Activated CD4-positive, CD25-positive, alpha-beta regulatory T cell treated with anti-CD3 and anti-CD28 coated beads, Interleukin-2, amount 50 U/mL, for 16 hours (primary cell): ENCODE results near the gene OPRL1.

Experiments
- DNase-seq: peaks from one replicate; pipeline ENCODE4 v3.0.0-alpha.2; 2020; ENCODE audit warnings: low read depth, low spot score

Gene OPRL1

DNA sequence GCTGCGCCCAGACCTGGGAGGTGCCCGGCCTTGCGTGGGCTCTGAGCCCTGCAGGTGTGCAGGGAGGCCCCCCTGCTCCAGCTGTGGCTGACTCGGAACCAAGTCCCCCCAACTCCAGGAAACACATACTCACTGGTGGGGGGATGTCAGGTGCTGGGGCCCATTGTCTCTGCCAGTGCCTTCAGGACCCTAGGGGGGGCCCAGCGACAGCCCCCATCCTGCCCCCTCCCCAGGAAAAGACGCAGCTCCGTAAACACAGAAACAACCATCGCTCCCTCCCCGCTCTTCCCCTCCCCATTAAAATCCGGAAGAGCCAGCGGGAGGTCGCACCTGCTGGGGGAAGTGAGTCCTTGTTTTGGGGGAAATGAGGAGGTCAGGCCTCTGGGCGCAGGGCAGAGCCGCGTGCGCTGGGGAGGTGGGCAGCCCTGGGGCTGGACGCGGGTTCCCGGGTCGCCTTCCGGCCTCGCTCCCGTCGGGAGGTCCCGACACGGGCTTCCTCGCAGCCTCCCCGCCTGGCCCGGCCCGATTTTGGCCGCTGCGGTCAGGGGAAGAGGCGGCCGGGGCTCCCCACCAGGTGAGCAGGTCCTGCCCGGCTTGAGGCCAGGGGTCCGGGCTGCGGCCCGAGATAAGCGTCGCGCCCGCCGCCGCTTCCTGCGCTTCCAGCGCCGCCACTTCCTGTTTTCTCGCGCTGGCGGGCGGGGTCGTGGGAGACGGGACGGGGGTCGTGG lies 37.7 kb upstream of the OPRL1 start:
- no peak for DNase-seq

DNA sequence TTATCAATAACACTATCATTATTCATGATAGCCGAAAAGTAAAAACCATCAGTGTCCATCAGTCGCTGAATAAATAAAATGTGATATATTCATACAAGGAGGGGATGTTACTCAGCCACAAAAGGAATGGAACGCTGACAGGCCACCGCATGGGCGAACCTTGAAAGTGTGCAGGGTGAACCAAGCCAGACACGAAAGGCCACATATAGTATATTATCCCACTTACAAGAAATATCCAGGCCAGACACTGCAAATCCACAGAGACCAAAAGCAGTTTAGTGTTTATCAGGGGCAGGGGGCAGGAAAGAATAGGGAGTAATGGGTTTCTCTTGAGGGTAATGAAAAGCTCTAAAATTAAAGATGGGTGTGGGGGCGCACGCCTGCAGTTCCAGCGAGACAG lies 36.1 kb upstream of the OPRL1 start:
- no peak for DNase-seq

DNA sequence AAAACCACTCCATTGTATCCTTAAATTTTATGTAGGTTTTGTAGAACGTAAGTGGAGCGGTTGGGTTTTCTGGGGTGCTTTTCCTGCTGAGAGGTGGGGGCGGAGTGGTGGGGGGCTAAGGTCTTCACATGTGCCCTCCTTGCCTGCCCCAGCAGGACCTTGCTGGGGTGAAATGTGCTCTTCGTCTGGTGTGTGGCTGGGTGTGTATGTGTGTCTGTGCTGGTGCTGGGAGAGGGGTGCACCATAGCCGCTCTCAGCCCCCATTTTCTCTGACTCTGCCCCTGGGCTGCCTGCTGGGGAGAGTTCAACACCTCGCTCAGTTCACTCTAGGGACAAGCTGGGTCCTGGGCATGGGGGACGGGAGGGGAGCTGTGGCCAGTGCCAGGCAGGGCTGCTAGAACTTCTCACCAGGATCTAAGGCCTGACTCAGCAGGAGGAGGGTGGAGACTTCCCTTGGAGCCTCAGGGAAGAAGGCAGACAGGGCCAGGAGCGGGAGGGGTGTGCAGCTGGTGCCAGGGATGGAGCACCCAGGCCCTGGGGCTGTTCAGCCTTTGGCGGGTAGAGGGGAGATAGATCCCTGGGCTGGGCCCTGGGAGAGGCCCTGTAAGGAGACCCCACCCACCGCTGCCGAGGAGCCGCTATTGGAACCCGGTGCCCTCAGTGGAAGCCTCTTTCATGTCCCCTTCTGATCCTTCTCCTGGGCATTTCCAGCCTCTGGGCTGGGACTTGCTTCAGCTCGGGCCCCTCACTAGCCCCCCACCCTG lies 35.2 kb upstream of the OPRL1 start:
- DNase-seq: no peak

DNA sequence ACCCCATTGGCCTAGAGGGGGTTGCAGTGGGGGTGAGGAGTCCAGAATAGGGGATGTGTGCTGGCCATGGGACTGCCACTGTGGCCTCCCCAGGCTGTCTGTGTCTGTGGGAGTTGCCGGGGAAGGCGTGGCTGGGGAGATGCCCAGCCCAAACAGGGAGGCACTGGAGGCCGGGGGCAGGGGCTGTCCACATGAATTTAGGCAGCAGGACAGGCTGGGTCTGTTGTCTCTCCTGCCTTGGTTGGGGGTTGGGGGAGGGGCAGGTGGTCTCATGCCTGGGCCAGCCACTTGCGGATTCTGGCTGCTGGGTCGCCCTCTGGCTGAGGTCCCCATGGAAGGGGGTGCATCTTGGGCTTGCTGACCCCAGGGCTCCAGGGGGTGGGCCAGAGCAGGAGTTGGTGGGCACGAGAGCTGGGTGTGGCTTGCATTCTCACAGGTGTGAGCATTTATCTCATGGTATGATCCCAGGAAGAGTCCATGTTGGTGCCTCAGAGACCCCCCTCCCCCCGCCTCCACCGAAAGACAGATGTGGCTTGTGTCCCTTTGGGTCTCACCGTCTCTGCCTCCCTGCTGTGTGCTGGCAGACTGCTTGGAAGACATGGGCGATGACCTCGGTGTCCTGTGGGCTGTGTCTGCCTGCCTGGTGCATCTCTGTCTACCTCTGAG lies 34.4 kb upstream of the OPRL1 start:
- no peak for DNase-seq

DNA sequence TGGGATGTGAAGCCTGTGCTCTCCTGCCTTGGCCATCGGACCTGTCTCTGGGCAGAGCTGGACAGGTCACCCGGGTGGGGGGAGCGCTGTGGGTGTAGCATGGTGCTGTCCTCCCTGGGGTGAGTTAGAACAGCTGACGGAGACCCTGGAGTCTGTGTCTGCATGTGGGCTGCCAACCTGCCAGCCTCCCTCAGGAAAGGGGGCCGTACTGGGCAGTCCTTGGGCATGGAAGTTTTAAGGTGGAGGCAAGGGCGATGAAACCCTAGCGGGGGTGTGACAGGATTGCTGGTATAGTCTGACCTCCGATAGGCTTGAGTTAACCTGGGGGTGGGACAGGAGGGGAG lies 32.9 kb upstream of the OPRL1 start:
- no peak for DNase-seq

DNA sequence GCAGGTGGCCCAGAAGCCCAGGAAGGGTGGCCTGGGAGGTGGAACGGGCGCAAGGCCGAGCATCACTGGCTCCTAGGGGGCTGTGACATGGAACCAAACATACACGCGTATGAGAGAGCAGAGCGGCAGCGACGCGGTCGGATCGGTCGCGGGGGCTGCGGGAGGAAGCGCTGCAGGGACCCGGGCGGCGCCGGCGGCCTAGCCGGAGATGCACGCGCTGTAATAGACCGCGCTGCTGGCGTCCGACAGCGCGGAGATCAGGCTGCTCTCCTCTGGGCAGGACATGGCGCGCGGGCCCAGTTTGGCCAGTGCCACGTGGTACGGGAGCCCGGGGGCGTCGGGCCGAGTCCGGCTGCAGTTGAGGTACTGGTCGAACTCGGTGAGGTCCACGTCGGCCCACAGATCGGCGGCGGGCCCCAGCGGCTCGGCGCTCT lies 31.9 kb upstream of the OPRL1 start:
- DNase-seq: no peak

DNA sequence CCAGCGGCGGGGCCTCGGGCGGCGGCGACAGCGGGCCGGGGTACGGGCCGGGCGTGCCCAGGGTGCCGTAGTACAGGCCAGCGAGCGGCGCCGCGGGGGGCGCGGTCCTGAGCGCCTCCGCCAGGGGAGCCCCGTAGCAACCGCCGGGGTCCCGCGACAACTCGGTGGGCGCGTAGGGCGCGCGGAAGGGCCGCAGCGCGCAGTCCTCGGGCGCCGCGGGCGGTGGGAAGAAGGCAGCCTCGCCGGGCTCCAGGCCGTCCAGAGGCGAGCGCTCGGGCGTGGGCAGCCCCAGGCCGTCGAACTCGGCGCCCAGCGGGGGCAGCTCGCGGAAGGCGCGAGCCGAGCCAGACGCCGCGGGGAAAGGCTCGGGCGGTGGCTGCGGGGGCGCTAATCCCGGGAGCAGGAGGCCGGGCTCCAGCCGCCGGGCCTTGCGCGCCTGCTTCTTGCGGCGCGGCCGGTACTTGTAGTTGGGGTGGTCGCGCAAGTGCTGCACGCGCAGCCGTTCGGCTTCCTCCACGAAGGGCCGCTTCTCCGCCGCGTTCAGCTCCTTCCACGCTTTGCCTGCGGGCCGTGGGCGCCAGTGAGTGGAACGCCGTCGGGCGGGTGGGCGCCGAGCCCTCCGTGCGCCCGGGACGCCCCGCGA lies 31.4 kb upstream of the OPRL1 start:
- no peak for DNase-seq

DNA sequence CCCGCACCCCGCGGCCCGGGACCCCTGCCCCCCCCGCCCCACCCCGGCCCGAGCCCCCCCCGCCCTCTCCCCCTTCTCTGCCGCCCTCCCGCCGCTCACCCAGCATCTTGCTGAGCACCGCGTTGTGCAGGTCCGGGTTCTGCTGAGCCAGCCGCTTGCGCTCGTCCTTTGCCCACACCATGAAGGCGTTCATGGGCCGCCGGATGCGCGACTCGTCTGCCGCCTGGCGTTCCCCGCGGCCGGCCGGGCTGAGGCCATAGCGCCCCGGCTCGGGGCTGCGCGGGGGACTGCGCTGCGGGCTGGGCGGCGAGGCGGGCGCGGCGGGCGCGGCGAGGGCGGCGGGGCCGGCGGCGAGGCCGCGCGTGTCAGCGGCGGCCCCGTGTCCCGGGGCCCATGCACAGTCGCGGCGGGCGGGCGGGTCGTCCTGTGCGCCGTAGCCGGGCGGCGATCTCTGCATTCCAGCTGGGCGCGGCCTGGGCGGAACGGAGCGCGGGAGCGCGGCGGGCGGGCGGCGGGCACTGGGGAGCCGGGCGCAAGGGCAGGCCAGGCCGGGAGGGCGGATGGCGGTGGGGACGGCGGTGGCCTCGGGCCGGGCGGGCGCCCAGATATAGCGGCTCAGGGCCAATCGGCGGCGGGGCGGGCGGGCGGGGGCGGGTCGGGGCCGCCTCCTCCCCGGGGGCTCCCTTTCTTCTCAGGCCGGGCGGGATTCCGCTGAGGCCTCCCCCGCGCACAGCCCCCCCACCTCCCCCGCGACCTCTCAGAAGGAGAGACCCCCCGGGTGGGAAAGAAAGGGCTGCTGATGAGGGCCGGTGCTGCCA lies 30.6 kb upstream of the OPRL1 start, which contains the start of gene SOX18:
Gene SOX18, minus strand, starts transcription at position 580 of the 818 bp plus-strand sequence. Its CDS starts 123 bp downstream, at position 457.
- no peak for DNase-seq

DNA sequence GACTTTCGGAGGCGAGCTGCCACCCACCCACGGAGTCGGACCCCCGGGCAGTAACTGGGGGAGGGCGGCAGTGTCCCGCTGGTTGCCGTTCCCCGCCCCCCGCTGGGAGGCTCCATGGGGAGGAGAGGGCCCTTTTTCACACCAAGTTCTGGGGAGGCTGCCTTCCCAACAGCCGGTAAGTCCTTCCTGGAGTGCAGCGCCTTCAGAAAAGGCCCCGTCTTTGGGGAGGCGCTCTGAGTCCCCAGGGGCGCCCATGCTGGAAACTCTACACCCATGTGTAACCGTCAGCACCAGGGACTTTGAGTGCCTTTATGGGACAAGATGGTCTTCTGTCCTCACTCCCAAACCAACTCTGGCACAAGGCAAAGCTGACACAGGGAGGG lies 30.0 kb upstream of the OPRL1 start:
- DNase-seq: no peak

DNA sequence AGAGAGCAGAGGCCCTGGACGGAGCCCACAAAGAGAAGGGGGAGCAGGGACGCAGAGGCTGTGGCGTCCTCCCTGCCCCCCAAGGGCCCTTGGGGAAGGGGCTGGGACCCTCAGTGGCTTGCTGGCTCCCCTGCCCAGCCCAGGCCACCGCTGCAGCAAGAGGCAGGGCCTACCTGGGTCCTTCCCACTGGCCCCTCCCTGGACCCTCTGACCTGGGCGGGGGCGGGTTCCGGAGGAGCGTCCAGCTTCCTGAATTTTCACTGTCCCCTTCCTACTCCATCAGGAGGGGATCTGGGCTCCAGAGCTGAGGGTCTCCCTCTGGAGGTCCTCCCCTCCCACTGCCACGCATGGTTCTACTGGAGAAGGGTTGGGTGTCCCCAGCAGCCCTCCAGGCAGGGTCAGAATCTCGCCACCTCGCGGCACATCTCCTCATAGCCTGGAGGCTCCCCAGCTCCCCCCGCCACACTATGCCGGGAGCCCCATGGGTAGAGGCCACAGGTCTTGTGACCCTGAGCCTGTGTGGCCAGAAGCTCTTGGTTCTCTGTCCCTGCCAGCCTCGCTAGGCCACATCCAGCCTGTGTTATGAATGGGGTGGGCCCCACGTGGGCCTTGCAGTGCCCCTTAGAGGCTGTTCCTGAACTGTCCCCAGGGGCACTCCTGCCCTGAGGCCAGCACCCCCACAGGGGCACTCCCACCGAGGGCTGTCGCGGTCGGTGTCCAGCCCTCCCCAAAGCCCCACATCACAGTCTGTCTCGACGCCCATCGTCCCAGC lies 29.4 kb upstream of the OPRL1 start:
- DNase-seq: no peak

DNA sequence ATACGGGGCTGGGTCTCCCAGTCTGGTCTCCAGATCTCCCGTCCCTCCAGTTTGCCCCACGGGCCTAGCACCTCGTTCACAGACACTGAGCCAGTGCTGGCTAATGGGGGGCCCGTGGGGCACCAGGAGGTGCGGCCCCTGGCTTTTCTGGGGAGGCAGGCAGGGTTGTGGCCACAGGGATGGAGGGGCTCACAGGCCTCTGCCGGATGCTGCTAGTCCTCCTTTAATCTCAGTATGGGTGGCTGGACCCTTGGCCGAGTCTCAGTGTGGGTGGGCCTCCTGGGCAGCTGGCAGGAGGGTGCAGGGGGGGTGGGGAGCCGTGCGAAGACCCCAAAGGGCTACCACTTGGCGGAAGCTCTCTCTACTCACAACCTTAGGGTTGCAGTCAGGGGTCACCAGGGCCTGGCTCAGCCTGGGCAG lies 28.8 kb upstream of the OPRL1 start:
- no peak for DNase-seq

DNA sequence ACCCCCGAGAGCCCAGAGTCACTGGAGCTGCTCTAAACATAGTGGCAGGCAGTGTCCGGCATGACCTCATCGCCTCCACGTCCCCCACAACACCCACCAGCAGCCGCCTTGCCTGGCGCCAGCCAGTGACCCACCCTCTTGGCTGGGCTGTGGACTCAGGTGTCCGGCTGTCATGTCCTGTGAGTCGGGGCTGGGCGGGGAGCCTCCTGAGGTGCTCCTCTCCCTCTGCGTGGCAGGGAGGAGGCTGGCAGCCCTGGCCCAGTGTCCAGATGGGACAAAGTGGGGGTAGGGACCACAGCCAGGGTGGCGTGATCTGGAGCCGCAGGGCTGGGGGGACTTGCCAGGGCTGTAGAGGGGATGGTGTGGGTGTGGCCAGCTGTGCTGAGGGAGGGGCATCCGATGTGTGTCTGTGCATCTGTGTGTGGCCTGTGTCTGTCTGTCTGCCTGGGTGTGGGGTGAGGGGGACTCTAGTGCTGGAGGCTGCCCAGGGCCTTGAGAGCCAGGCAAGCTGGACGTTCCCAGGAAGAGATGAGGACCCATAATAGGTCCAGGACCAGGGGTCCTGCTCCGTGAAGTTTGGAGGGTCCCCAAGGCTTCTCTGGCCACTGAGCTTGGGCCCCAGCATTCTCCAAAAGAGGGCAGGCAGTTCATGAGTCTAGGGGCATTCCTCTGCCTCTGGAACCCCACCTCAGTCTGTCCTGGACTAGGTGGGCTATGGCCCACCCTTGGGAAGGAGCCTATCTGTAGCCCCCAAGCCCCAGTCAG lies 28.1 kb upstream of the OPRL1 start:
- no peak for DNase-seq

DNA sequence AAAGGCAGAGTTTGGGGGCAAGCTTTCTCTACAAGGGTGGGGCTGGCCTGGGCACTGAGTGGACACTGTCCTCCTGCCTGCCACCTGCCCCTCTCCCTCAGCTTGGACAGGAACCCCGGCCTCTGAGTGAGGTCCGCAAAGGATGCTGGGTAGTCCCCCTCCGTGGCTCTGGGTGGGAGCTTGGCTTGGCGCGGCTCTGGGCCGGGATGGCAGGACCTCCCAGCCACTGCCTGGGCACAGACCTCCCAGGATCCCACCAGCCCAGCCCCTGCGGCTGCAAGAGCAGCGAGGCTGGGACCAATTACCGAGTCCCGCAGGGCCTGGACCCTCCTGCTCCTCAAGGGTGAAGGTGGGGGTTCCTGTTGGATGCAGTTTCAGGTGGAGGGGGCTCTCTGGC lies 27.6 kb upstream of the OPRL1 start:
- DNase-seq: no peak

DNA sequence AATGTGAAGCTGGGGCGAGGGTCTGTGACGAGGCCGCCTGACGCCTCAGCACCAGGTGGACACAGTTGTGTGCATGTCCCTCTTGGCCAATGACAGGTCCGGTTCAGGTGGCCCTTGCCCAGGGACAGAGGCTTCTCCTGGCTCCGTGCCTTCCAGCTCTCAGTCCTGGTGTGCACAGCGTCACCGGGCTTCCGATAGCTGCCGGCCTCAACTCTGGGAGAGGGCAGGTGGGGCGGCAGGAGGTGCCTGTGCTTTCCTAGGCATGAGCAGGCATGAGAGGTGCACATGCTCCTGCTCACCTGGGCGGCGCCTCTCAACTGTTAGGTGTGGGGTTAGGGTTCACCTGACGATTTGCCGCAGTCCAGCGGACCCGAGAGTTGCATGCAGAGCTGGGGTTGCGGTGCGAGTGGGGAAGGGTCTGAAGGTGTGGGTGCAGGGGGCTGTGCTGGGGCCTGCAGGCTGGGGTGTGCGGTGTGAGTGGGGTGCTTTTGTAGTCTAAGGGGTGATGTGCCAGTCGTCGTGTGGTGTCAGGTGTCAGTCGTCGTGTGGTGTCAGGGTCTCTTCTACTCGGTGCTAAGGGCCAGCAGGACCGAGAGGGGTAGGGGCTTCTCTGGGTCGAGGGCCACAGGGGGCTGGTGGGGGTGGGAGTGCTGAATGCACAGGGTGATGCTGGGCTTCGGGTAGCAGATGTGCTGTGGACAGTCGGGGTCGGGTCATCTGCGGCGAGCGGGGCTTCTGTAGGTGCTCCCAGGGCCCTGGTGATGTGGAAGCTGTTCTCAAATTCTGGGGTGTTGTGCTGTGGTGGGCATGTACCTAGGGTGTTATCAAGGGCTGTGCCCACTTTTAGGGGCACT lies 26.7 kb upstream of the OPRL1 start:
- no peak for DNase-seq

DNA sequence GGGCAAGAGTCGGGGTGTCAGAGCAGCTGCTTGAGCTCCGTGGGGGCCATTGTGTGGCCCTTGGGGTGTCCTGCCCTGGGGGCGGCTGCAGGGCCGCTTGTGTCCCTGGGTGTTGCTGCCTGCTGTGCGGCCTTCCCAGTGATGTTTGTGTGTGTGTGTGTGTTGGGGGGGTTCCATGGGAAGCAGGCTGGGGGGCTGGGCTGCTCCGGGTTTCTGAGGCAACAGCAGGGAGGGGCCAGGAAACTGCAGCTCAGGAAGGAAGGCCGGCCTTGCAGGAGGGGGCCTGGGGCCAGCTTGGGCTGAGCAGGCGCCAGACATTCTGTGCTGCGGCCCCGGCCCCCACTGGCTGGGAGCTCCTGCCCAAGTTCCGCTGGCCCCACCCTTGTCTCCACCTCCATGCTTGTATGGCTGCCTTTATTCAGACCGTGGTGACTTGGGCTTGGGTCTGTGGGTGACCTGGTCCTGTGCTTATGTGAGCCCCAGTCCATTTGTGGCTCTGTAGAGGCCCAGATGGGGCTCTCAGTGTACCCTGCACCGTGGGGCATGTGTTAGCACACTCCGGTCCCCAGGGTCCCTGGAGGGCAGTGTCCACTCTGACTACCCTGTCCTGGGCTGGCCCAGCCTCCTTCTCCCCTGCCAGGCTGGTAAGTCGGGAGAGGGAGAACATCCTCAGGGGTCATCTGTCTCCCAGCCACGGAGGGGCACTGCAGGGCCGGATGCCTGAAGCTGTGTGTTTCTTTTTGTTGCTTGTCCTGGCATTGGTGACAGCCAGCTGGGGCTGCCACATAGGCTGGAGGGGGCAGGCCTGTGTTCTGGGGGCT lies 25.8 kb upstream of the OPRL1 start:
- DNase-seq: no peak

DNA sequence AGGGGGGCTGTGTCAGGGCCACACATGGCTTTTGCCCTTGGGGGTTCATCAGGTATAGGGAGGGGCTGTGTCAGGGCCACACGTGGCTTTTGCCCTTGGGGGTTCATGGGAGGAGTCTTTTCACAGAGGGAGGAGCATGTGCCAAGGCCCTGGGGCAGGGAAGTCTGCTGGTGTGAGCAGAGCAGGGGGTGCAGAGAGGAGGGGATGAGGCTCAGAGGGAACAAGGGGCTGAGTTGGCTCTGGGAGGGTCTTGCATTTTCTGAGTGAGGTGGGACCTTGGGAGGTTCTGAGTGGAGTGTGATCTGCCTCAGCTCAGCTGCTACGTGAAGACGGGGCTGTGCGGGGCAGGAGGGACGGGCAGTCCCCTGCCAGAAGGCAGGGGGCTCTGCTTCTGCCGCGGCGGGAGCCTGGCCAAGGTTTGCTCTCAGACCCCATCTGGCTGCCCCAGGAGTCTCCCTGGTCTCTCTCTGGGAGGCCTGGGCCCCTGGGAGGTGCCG lies 24.4 kb upstream of the OPRL1 start:
- DNase-seq: no peak

DNA sequence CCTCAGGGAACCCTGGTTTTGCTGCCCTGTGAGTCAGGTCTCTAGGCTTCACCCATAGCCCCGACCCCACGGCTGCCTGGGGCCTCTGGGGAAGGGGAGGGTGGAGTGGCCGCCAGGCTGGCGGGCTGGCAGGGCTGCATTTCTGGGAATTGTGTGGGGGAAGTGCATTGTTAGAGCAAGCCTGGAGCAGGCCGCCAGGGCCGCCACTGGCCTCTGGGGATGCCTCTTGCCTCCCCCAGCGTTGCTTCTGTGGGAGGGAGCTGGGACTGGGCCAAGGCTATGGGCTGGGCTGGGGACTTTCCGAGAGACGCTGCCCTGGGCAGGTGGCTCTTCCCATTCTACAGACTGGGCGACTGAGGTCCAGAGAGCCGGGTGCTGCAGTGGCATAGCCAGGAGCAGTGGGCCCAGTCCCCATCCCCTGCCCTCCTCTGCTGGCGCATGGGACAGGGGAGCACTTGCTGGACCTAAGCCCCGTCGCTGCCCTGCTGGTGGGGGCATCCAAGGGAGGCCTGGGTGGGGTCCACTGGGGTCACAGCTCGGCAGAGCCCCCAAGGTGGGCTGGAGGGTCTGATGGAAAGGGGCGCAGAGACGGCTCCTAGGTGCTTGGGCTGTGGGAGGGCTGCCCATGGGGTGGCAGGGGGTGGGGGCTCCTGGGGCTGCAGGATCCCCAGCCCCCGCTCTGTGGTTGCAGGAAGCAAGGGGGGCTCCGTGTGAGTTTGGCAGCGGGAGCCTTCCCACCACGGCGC lies 23.8 kb upstream of the OPRL1 start:
- no peak for DNase-seq
